B cell (primary cell): ENCODE data around the gene E2F7. TPM values are rescaled to one million over a fixed set of nuclear protein-coding genes. Genes with fewer than 3 reads are reported as not detected.

Experiments
- ATAC-seq: fragments of 200-7000 bp; cut with Tn5 transposase; one replicate; pipeline ENCODE4 v1.10.0; 2021; ENCODE audit warnings: low read depth, mild to moderate bottlenecking, moderate number of reproducible peaks, moderate library complexity
- CTCF ChIA-PET: fragments of 350-600 bp; sonication (Branson Sonifier 250); formaldehyde crosslinking; loops from one replicate; lab custom pipeline; 2021; ENCODE audit warnings: antibody characterized with exemption, inconsistent platforms; lab: Charles Lee
- POLR2A ChIA-PET: fragments of 350-600 bp; sonication (Branson Sonifier 250); formaldehyde crosslinking; loops from one replicate; lab custom pipeline; 2021; ENCODE audit warnings: antibody characterized with exemption; lab: Charles Lee
- DNase-seq: peaks from one replicate; pipeline ENCODE4 v3.0.0; 2013
- H2AFZ ChIP-seq: 2 replicates; pipeline ENCODE4 v1.6.1; 2012; ENCODE audit warnings: mild to moderate bottlenecking, low read depth, low read length; ENCODE audit not compliant: insufficient read depth, poor library complexity, severe bottlenecking
- H3K27ac ChIP-seq, 2 donors: 1 replicate in 1 of 2; 2 replicates in 1 of 2; pipeline ENCODE4 v1.5.1; 2012 to 2013; ENCODE audit warnings: low read length in 2 of 2, mild to moderate bottlenecking in 2 of 2, moderate library complexity in 1 of 2
- H3K27me3 ChIP-seq, 4 experiments: fragments of 200-600 bp in 1 of 4; sonication (generic) in 1 of 4; replicated peaks in 1 of 4; 1 replicate in 2 of 4; 2 replicates in 2 of 4; pipeline versions ENCODE4 v1.6.1 to v1.7.0; 2013 to 2016; ENCODE audit warnings: low read length in 3 of 4, mild to moderate bottlenecking in 2 of 4, mixed read lengths in 1 of 4, moderate library complexity in 1 of 4; ENCODE audit not compliant: insufficient read depth in 4 of 4, control insufficient read depth in 3 of 4; ENCODE audit errors: control extremely low read depth in 1 of 4
- H3K36me3 ChIP-seq, 2 experiments: replicated peaks in 1 of 2; 1 replicate in 1 of 2; 2 replicates in 1 of 2; pipeline versions ENCODE4 v1.6.1 to v1.7.1; 2013; ENCODE audit warnings: low read length in 1 of 2; ENCODE audit not compliant: insufficient read depth in 2 of 2, control insufficient read depth in 1 of 2; ENCODE audit errors: control extremely low read depth in 1 of 2, extremely low read depth in 1 of 2
- H3K4me1 ChIP-seq, 2 donors: fragments of 200-600 bp in 1 of 2; sonication (generic) in 1 of 2; 1 replicate in 1 of 2; 2 replicates in 1 of 2; pipeline versions ENCODE4 v1.5.1 to v1.6.1; 2013 to 2017; ENCODE audit warnings: low read length in 2 of 2; ENCODE audit not compliant: control insufficient read depth in 2 of 2, insufficient read depth in 2 of 2
- H3K4me2 ChIP-seq: replicated peaks from 2 replicates; pipeline ENCODE3; 2012; ENCODE audit warnings: mild to moderate bottlenecking, low read depth, low read length; ENCODE audit not compliant: poor library complexity, severe bottlenecking
- H3K4me3 ChIP-seq, 5 experiments: fragments of 200-600 bp in 1 of 5; sonication (generic) in 1 of 5; 1 replicate in 3 of 5; 2 replicates in 2 of 5; pipeline versions ENCODE4 v1.5.1 to v1.7.0; 2011 to 2016; ENCODE audit warnings: low read length in 4 of 5, mild to moderate bottlenecking in 4 of 5, low read depth in 2 of 5, control low read depth in 1 of 5, moderate library complexity in 1 of 5; ENCODE audit not compliant: insufficient read depth in 1 of 5; ENCODE audit errors: control extremely low read depth in 1 of 5, extremely low read depth in 1 of 5
- H3K79me2 ChIP-seq: fragments of 200-600 bp; sonication (generic); one replicate; pipeline ENCODE4 v1.6.0; 2016; ENCODE audit warnings: low read length; ENCODE audit not compliant: control insufficient read depth, insufficient read depth
- H3K9ac ChIP-seq: fragments of 200-600 bp; sonication (generic); 2 replicates; pipeline ENCODE4 v1.6.1; 2017; ENCODE audit warnings: mild to moderate bottlenecking, low read length, moderate library complexity
- H3K9me3 ChIP-seq, 3 donors: one replicate each; pipeline versions ENCODE4 v1.6.1 to v1.7.1; 2013; ENCODE audit warnings: low read length in 2 of 3; ENCODE audit not compliant: control insufficient read depth in 2 of 3, insufficient read depth in 1 of 3; ENCODE audit errors: control extremely low read depth in 1 of 3
- H4K20me1 ChIP-seq: 2 replicates; pipeline ENCODE4 v1.6.0; 2012; ENCODE audit warnings: mild to moderate bottlenecking, low read length; ENCODE audit not compliant: insufficient read depth, control insufficient read depth, poor library complexity, severe bottlenecking
- H3K27ac Mint-ChIP-seq: one replicate; pipeline ENCODE4 v1.8.0; 2021; ENCODE audit warnings: mixed read lengths
- H3K27me3 Mint-ChIP-seq: one replicate; pipeline ENCODE4 v1.8.0; 2021; ENCODE audit warnings: mixed read lengths
- H3K4me1 Mint-ChIP-seq: one replicate; pipeline ENCODE4 v1.8.0; 2021; ENCODE audit warnings: mixed read lengths
- H3K4me3 Mint-ChIP-seq: one replicate; pipeline ENCODE4 v1.8.0; 2021; ENCODE audit warnings: mixed read lengths
- H3K9me3 Mint-ChIP-seq: one replicate; pipeline ENCODE4 v1.8.0; 2022; ENCODE audit warnings: mixed read lengths; ENCODE audit not compliant: insufficient read depth
- EZH2 ChIP-seq: IDR thresholded peaks from 2 replicates; pipeline ENCODE4 v1.6.1; 2012; ENCODE audit warnings: borderline replicate concordance, low read depth, mild to moderate bottlenecking, moderate library complexity, low read length; ENCODE audit not compliant: insufficient read depth, poor library complexity, severe bottlenecking
- WGBS: methylation state at CpG from one replicate; pipeline ENCODE4 v1.1.5; 2013; ENCODE audit warnings: missing lambda C conversion rate; ENCODE audit not compliant: insufficient coverage; 5-methylcytosine and 5-hydroxymethylcytosine counted together
- intact Hi-C: fragments of 100-400 bp; cut with micrococcal nuclease; formaldehyde crosslinking; loops from one replicate; pipeline ENCODE4 v1.10.0; 2022
- polyA plus RNA-seq: library from polyadenylated mRNA; depleted of rRNA; stranded (reverse); fragments of >200 nt; gene quantifications from 2 replicates; pipeline ENCODE4 v1.2.3, GENCODE V29; 2012
- total RNA-seq, 2 donors: library from RNA; stranded (reverse); fragments of 120-200 nt in 1 of 2; gene quantifications; 1 replicate in 1 of 2; 2 replicates in 1 of 2; pipeline versions ENCODE4 v1.2.3 to v1.2.4, GENCODE V29; 2013 to 2022
- TF ChIP-seq, protein P1 (sequence below): fragments of 200-600 bp; IDR thresholded peaks from one replicate; pipeline ENCODE4 v1.8.0; 2022; ENCODE audit warnings: antibody characterized with exemption, mild to moderate bottlenecking

The E2F7 gene
- total and polyA plus RNA-seq, 2 donors (not counting 1 experiment from before 2014, with no cell fraction given): 0.15 to 0.42 TPM

GRCh38 chr12:77023501-77023900, 41.9 kb downstream of the E2F7 start:
- ATAC-seq (no peak), DNase-seq (no peak)
- no peaks in the 10 kb centered on the region for H3K27me3 ChIP-seq
- Mint-ChIP-seq H3K4me3 (no peak overlapping the region), H3K27ac (no peak overlapping the region), H3K9me3 (no peaks in the 10 kb centered on the region), H3K4me1 (no peaks in the 10 kb centered on the region), H3K27me3 (no peaks in the 10 kb centered on the region)
- H3K9me3 ChIP-seq: no peaks in the 10 kb centered on the region
- H3K27ac ChIP-seq: no peak overlapping the region
- no peak for TF ChIP-seq EZH2
- TF ChIP-seq, protein P1, sequence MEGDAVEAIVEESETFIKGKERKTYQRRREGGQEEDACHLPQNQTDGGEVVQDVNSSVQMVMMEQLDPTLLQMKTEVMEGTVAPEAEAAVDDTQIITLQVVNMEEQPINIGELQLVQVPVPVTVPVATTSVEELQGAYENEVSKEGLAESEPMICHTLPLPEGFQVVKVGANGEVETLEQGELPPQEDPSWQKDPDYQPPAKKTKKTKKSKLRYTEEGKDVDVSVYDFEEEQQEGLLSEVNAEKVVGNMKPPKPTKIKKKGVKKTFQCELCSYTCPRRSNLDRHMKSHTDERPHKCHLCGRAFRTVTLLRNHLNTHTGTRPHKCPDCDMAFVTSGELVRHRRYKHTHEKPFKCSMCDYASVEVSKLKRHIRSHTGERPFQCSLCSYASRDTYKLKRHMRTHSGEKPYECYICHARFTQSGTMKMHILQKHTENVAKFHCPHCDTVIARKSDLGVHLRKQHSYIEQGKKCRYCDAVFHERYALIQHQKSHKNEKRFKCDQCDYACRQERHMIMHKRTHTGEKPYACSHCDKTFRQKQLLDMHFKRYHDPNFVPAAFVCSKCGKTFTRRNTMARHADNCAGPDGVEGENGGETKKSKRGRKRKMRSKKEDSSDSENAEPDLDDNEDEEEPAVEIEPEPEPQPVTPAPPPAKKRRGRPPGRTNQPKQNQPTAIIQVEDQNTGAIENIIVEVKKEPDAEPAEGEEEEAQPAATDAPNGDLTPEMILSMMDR: no peak
- H2AFZ ChIP-seq: no peak overlapping the region
- H3K4me3 ChIP-seq: no peak overlapping the region
- ChIA-PET POLR2A (no interaction called here), CTCF (no interaction called here)
- H3K4me2 ChIP-seq: no peak overlapping the region
- H3K79me2 ChIP-seq: no peaks in the 10 kb centered on the region
- H3K9ac ChIP-seq: no peak overlapping the region
- H3K4me1 ChIP-seq: no peaks in the 10 kb centered on the region
- no peaks in the 10 kb centered on the region for H3K36me3 ChIP-seq
- intact Hi-C loops: no loop called here
- no peaks in the 10 kb centered on the region for H4K20me1 ChIP-seq
- WGBS: no CpG with 5 or more reads among the region's 6 CpGs

DNA sequence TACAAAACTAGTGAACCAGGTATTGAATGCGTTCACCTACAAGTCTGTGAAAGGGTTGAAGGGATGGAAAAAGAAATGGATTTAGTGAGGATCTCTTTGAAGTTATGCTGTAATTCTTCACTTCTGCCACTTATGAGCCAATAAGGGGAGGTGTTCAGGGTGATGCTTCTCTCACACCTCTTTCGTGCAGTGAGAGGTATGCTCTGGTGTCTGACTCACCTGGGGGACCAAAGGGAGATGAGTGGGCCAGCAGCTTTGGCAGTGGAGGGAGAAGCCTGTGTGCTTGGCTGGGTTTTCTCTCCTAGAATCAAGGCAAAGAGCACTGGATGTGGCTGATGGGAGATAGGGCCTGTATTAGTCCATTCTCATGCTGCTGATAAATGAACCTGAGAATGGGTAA, 45.4 kb downstream of the E2F7 start:
- DNase-seq: no peak
- POLR2A ChIA-PET: no interaction called here

More for the DNA sequence above, 45.4 kb downstream of the E2F7 start:
- H3K27ac ChIP-seq: no peak overlapping the region
- no peaks in the 10 kb centered on the region for H3K9me3 ChIP-seq
- Mint-ChIP-seq H3K4me1 (no peaks in the 10 kb centered on the region), H3K4me3 (no peak overlapping the region), H3K27ac (no peak overlapping the region), H3K27me3 (no peaks in the 10 kb centered on the region), H3K9me3 (no peaks in the 10 kb centered on the region)
- no peak overlapping the region for H3K4me3 ChIP-seq
- no peaks in the 10 kb centered on the region for H4K20me1 ChIP-seq
- no peaks in the 10 kb centered on the region for H3K79me2 ChIP-seq
- H3K9ac ChIP-seq: no peak overlapping the region
- 90% methylated on average over 2 of the region's 2 CpGs for WGBS
- no peak for ATAC-seq
- H3K4me2 ChIP-seq: no peak overlapping the region
- CTCF ChIA-PET: interaction anchor here (4.3 kb wide), 1 partner anchor 9 kb away, joined by 44 read pairs; no protein-coding TSS in a partner anchor
- TF ChIP-seq, protein P1: no peak
- TF ChIP-seq EZH2: no peak
- intact Hi-C loops: no loop called here
- H2AFZ ChIP-seq: no peak overlapping the region
- H3K36me3 ChIP-seq: no peaks in the 10 kb centered on the region
- H3K4me1 ChIP-seq: no peaks in the 10 kb centered on the region
- no peaks in the 10 kb centered on the region for H3K27me3 ChIP-seq
